Tibial artery (tissue), 4 donors: ENCODE data around the gene EREG.

Experiments
- DNase-seq, 2 donors: peaks; one replicate each; pipeline ENCODE4 v3.0.0-alpha.2; 2019
- H3K27ac ChIP-seq, 2 donors: fragments of 200-600 bp; sonication (generic) in 1 of 2; 1 replicate in 1 of 2; 2 replicates in 1 of 2; pipeline ENCODE4 v1.5.1; 2018 to 2019; ENCODE audit warnings: mild to moderate bottlenecking in 1 of 2
- H3K27me3 ChIP-seq, 2 donors: fragments of 200-600 bp; sonication (generic) in 1 of 2; one replicate each; pipeline versions ENCODE4 v1.5.1 to v1.6.0; 2016 to 2019
- H3K36me3 ChIP-seq, 3 donors: fragments of 200-600 bp; sonication (generic) in 2 of 3; one replicate each; pipeline ENCODE4 v1.5.1; 2016 to 2019; ENCODE audit warnings: mild to moderate bottlenecking in 2 of 3
- H3K4me1 ChIP-seq, 4 donors: fragments of 200-600 bp; sonication (generic) in 2 of 4; 1 replicate in 3 of 4; 2 replicates in 1 of 4; pipeline ENCODE4 v1.5.1; 2016 to 2019
- H3K4me3 ChIP-seq, 2 donors: fragments of 200-600 bp; sonication (generic) in 1 of 2; 1 replicate in 1 of 2; 2 replicates in 1 of 2; pipeline ENCODE4 v1.5.1; 2018 to 2019; ENCODE audit warnings: mild to moderate bottlenecking in 2 of 2
- H3K9me3 ChIP-seq, 3 donors: fragments of 200-600 bp; sonication (generic) in 1 of 3; one replicate each; pipeline ENCODE4 v1.5.1; 2016 to 2019
- CTCF ChIP-seq, 2 experiments: fragments of 200-600 bp in 1 of 2; fragments of 450-650 bp in 1 of 2; IDR thresholded peaks; one replicate each; pipeline ENCODE4 v1.5.1; 2017 to 2019; ENCODE audit warnings: antibody characterized with exemption in 2 of 2, mild to moderate bottlenecking in 1 of 2, moderate library complexity in 1 of 2
- intact Hi-C: fragments of 100-400 bp; cut with DNase I; formaldehyde crosslinking; loops from one replicate; pipeline ENCODE4 v1.15.0; 2023; ENCODE audit warnings: low total_unique reads

EREG gene

GRCh38 chr4:74418063-74418670, 53.2 kb downstream of the EREG start:
- Histone ChIP-seq H3K4me1 (no peaks in the 10 kb centered on the region), H3K27ac (no peak overlapping the region), H3K27me3 (no peaks in the 10 kb centered on the region), H3K9me3 (no peaks in the 10 kb centered on the region), H3K4me3 (no peak overlapping the region), H3K36me3 (no peaks in the 10 kb centered on the region)
- TF ChIP-seq CTCF (IDR thresholded peaks at IDR 0.05), result no peak
- no peak for DNase-seq
- intact Hi-C loops, result no loop called here

GRCh38 chr4:74420863-74421262, 55.9 kb downstream of the EREG start:
- H3K9me3 ChIP-seq, result no peaks in the 10 kb centered on the region
- H3K36me3 ChIP-seq, result no peaks in the 10 kb centered on the region
- DNase-seq, result no peak
- no peaks in the 10 kb centered on the region for H3K4me1 ChIP-seq
- no peak overlapping the region for H3K4me3 ChIP-seq
- no peak overlapping the region for H3K27ac ChIP-seq
- no peak for TF ChIP-seq CTCF (IDR thresholded peaks at IDR 0.05)
- no peaks in the 10 kb centered on the region for H3K27me3 ChIP-seq
- intact Hi-C loops, result no loop called here

- Histone ChIP-seq H3K9me3 (no peaks in the 10 kb centered on the region), H3K4me3 (no peak overlapping the region), H3K4me1 (no peaks in the 10 kb centered on the region), H3K27ac (no peak overlapping the region), H3K36me3 (no peaks in the 10 kb centered on the region), H3K27me3 (no peaks in the 10 kb centered on the region)
- DNase-seq, result no peak
- intact Hi-C loops, result no loop called here
- no peak for TF ChIP-seq CTCF (IDR thresholded peaks at IDR 0.05)
These were observed 58.2 kb downstream of the EREG start for GRCh38 chr4:74423104-74423503.

- Histone ChIP-seq H3K9me3 (no peaks in the 10 kb centered on the region), H3K4me3 (no peak overlapping the region), H3K36me3 (no peaks in the 10 kb centered on the region), H3K27ac (no peak overlapping the region), H3K4me1 (no peaks in the 10 kb centered on the region), H3K27me3 (no peaks in the 10 kb centered on the region)
- TF ChIP-seq CTCF (IDR thresholded peaks at IDR 0.05), result no peak
- intact Hi-C loops, result no loop called here
- no peak for DNase-seq
These were observed 59.2 kb downstream of the EREG start for GRCh38 chr4:74424111-74424510.

GRCh38 chr4:74426101-74426500, 61.2 kb downstream of the EREG start:
- no peak for TF ChIP-seq CTCF (IDR thresholded peaks at IDR 0.05)
- intact Hi-C loops, result no loop called here
- no peak for DNase-seq
- Histone ChIP-seq H3K36me3 (no peaks in the 10 kb centered on the region), H3K27me3 (no peaks in the 10 kb centered on the region), H3K27ac (no peak overlapping the region), H3K9me3 (no peaks in the 10 kb centered on the region), H3K4me3 (no peak overlapping the region), H3K4me1 (no peaks in the 10 kb centered on the region)

- Histone ChIP-seq H3K27me3 (no peaks in the 10 kb centered on the region), H3K27ac (no peak overlapping the region), H3K36me3 (no peaks in the 10 kb centered on the region), H3K4me3 (no peak overlapping the region), H3K4me1 (no peaks in the 10 kb centered on the region), H3K9me3 (no peaks in the 10 kb centered on the region)
- no peak for TF ChIP-seq CTCF (IDR thresholded peaks at IDR 0.05)
- intact Hi-C loops, result no loop called here
- no peak for DNase-seq
These were observed 63.3 kb downstream of the EREG start for GRCh38 chr4:74428276-74428675.
